HepG2 (cell line): ENCODE results near the gene TTC22. TPM values are rescaled to one million over a fixed set of nuclear protein-coding genes. Genes with fewer than 3 reads are reported as not detected.

Source experiments
- ATAC-seq: fragments of 200-7000 bp; cut with Tn5 transposase; 3 replicates; pipeline ENCODE4 v1.9.1; 2020; ENCODE audit warnings: mild to moderate bottlenecking, moderate library complexity
- BruUV-seq: library from RNA; stranded (reverse); fragments of 400-500 nt; replicated peaks from 2 replicates; lab custom pipeline; 2021; lab: Mats Ljungman, UMichigan
- CTCF ChIA-PET: fragments of 300-600 bp; formaldehyde crosslinking; extraction: SDS; loops from one replicate; lab custom pipeline; 2021; ENCODE audit warnings: low total read pairs, inconsistent platforms, low intra/inter-chr PET ratio; lab: Yijun Ruan, JAX
- POLR2A ChIA-PET: fragments of 350-600 bp; sonication (Branson Sonifier 250); formaldehyde crosslinking; loops from one replicate; lab custom pipeline; 2020; ENCODE audit warnings: antibody characterized with exemption, inconsistent platforms; lab: Yijun Ruan, JAX
- DNase-seq: peaks from one replicate; pipeline ENCODE4 v3.0.0-alpha.2; 2015; ENCODE audit warnings: low spot score
- FAIRE-seq: peaks from 3 replicates; lab custom pipeline; 2011; peaks lifted over from hg19 to GRCh38; lab: Jason Lieb, UNC
- H2AFZ ChIP-seq: one replicate; pipeline ENCODE4 v1.6.1; 2011; ENCODE audit warnings: low read length, inconsistent platforms
- H3K27ac ChIP-seq: fragments of 300-600 bp; 3 replicates; pipeline ENCODE4 v1.8.0; 2011; ENCODE audit warnings: mixed run types, mild to moderate bottlenecking, mixed read lengths, low read length, inconsistent platforms; ENCODE audit not compliant: insufficient read depth; ENCODE audit errors: extremely low read length
- H3K27me3 ChIP-seq, 2 experiments: fragments of 200-600 bp in 1 of 2; 2 replicates in 1 of 2; 3 replicates in 1 of 2; pipeline versions ENCODE4 v1.6.0 to v1.8.0; 2011; ENCODE audit warnings: low read length in 2 of 2, mild to moderate bottlenecking in 2 of 2, moderate library complexity in 2 of 2, inconsistent platforms in 1 of 2; ENCODE audit not compliant: insufficient read depth in 2 of 2, control insufficient read depth in 1 of 2
- H3K36me3 ChIP-seq, 2 experiments: fragments of 200-600 bp in 1 of 2; replicated peaks in 1 of 2; 2 replicates in 1 of 2; 3 replicates in 1 of 2; pipeline versions ENCODE4 v1.5.1 to v1.8.0; 2011; ENCODE audit warnings: low read length in 2 of 2, inconsistent platforms in 1 of 2; ENCODE audit not compliant: insufficient read depth in 2 of 2, control insufficient read depth in 1 of 2
- H3K4me1 ChIP-seq: 2 replicates; pipeline ENCODE4 v1.5.1; 2012; ENCODE audit warnings: low read length, inconsistent platforms; ENCODE audit not compliant: insufficient read depth
- H3K4me2 ChIP-seq: 2 replicates; pipeline ENCODE4 v1.6.0; 2011; ENCODE audit warnings: low read depth, low read length, inconsistent platforms
- H3K4me3 ChIP-seq, 3 experiments: fragments of 200-600 bp in 1 of 3; sonication (generic), shearing (Covaris generic) in 1 of 3; replicated peaks in 1 of 3; 2 replicates each; pipeline ENCODE4 v1.5.1; 2011 to 2016; ENCODE audit warnings: low read length in 3 of 3, inconsistent platforms in 2 of 3, low read depth in 2 of 3, mild to moderate bottlenecking in 2 of 3, control low read depth in 1 of 3, mixed read lengths in 1 of 3; ENCODE audit not compliant: insufficient read depth in 1 of 3
- H3K79me2 ChIP-seq: one replicate; pipeline ENCODE4 v1.6.1; 2011; ENCODE audit warnings: low read length, inconsistent platforms; ENCODE audit not compliant: insufficient read depth
- H3K9ac ChIP-seq: 2 replicates; pipeline ENCODE4 v1.6.0; 2011; ENCODE audit warnings: mild to moderate bottlenecking, low read depth, low read length, inconsistent platforms; ENCODE audit not compliant: insufficient read depth
- H3K9me3 ChIP-seq: 2 replicates; pipeline ENCODE4 v1.5.1; 2012; ENCODE audit warnings: mild to moderate bottlenecking, low read length
- H4K20me1 ChIP-seq: 2 replicates; pipeline ENCODE4 v1.6.0; 2011; ENCODE audit warnings: inconsistent platforms, mild to moderate bottlenecking, low read length, moderate library complexity; ENCODE audit not compliant: insufficient read depth
- AGO1 ChIP-seq: fragments of 200-400 bp; formaldehyde crosslinking; IDR thresholded peaks from 2 replicates; pipeline ENCODE4 v1.6.1; 2017; ENCODE audit warnings: mild to moderate bottlenecking, low read depth, low read length, moderate library complexity; ENCODE audit not compliant: poor library complexity, severe bottlenecking
- FLYWCH1 ChIP-seq: sonication (generic); formaldehyde crosslinking; IDR thresholded peaks from 2 replicates; pipeline ENCODE4 v1.8.1; 2023; ENCODE audit warnings: mild to moderate bottlenecking, missing genetic modification reagents
- FOXA3 ChIP-seq: IDR thresholded peaks from 2 replicates; pipeline ENCODE4 v1.6.1; 2016; ENCODE audit warnings: missing genetic modification reagents, missing compliant biosample characterization
- IKZF5 ChIP-seq: IDR thresholded peaks from 2 replicates; pipeline ENCODE4 v1.6.1; 2018; ENCODE audit warnings: missing genetic modification reagents, mild to moderate bottlenecking, missing compliant biosample characterization
- IRX3 ChIP-seq: sonication (generic); formaldehyde crosslinking; IDR thresholded peaks from 2 replicates; pipeline ENCODE4 v1.8.1; 2023; ENCODE audit warnings: mild to moderate bottlenecking, low read depth, missing genetic modification reagents, borderline replicate concordance
- KLF11 ChIP-seq: IDR thresholded peaks from 2 replicates; pipeline ENCODE4 v1.6.1; 2016; ENCODE audit warnings: missing compliant biosample characterization
- MAFF ChIP-seq: IDR thresholded peaks from 2 replicates; pipeline ENCODE4 v1.6.1; 2011; ENCODE audit warnings: low read depth, low read length, improper control_type of control experiment
- MAFK ChIP-seq, 2 experiments: IDR thresholded peaks in 1 of 2; conservative IDR thresholded peaks in 1 of 2; 2 replicates each; pipeline ENCODE4 v1.6.1; 2011; ENCODE audit warnings: improper control_type of control experiment in 2 of 2, low read length in 2 of 2
- MAZ ChIP-seq, 2 experiments: sonication (generic) in 1 of 2; formaldehyde crosslinking in 1 of 2; IDR thresholded peaks; 2 replicates each; pipeline versions ENCODE4 v1.5.0 to v1.6.1; 2012 to 2020; ENCODE audit warnings: low read depth in 2 of 2, mild to moderate bottlenecking in 2 of 2, borderline replicate concordance in 1 of 2, improper control_type of control experiment in 1 of 2, low read length in 1 of 2, missing genetic modification reagents in 1 of 2, moderate library complexity in 1 of 2
- MLX ChIP-seq: IDR thresholded peaks from 2 replicates; pipeline ENCODE4 v1.6.1; 2016
- NFATC3 ChIP-seq: sonication (generic); formaldehyde crosslinking; IDR thresholded peaks from 2 replicates; pipeline ENCODE4 v1.5.1; 2020; ENCODE audit warnings: mild to moderate bottlenecking, missing genetic modification reagents
- PLRG1 ChIP-seq: fragments of 450-650 bp; conservative IDR thresholded peaks from 2 replicates; pipeline ENCODE4 v1.6.1; 2016
- RAD51 ChIP-seq: fragments of 450-650 bp; IDR thresholded peaks from 2 replicates; pipeline ENCODE4 v1.6.1; 2016; ENCODE audit warnings: borderline replicate concordance
- SPEN ChIP-seq: sonication (generic); formaldehyde crosslinking; IDR thresholded peaks from 2 replicates; pipeline ENCODE4 v1.5.1; 2020; ENCODE audit warnings: low read depth, mild to moderate bottlenecking, missing genetic modification reagents
- ZBTB3 ChIP-seq: sonication (generic); formaldehyde crosslinking; IDR thresholded peaks from 2 replicates; pipeline ENCODE4 v1.4.0; 2020; ENCODE audit warnings: low read depth, mild to moderate bottlenecking, moderate library complexity, missing genetic modification reagents, borderline replicate concordance
- ZNF143 ChIP-seq: sonication (generic); formaldehyde crosslinking; IDR thresholded peaks from 2 replicates; pipeline ENCODE4 v1.4.0; 2020; ENCODE audit warnings: missing genetic modification reagents
- ZNF562 ChIP-seq: sonication (generic); formaldehyde crosslinking; IDR thresholded peaks from 2 replicates; pipeline ENCODE4 v1.8.0; 2022; ENCODE audit warnings: missing genetic modification reagents, borderline replicate concordance
- ZNF672 ChIP-seq: sonication (generic); formaldehyde crosslinking; IDR thresholded peaks from 2 replicates; pipeline ENCODE4 v1.8.1; 2022; ENCODE audit warnings: missing genetic modification reagents
- ZNF746 ChIP-seq: sonication (generic); formaldehyde crosslinking; IDR thresholded peaks from 2 replicates; pipeline ENCODE4 v1.8.0; 2022; ENCODE audit warnings: mild to moderate bottlenecking, missing genetic modification reagents
- WGBS: methylation state at CpG from one replicate; pipeline ENCODE4 v1.1.6; 2017; ENCODE audit warnings: low lambda C conversion rate; 5-methylcytosine and 5-hydroxymethylcytosine counted together
- in situ Hi-C: cut with HindIII; loops from 2 replicates; pipeline ENCODE4 v1.10.0; 2017; ENCODE audit warnings: low pct_unique_long_range_greater_than_20kb; ENCODE audit not compliant: extremely low pct_ligation_motif_present
- intact Hi-C: fragments of 100-400 bp; cut with micrococcal nuclease; formaldehyde crosslinking; loops from one replicate; pipeline ENCODE4 v1.10.0; 2022; ENCODE audit not compliant: unreplicated experiment
- polyA plus RNA-seq, 8 experiments: library from polyadenylated mRNA; depleted of rRNA in 3 of 8; stranded (reverse) in 7 of 8; unstranded in 1 of 8; fragments of >200 nt; fragmentation: Illumina TruSeq in 4 of 8; extraction: Trizol in 4 of 8; gene quantifications; 2 replicates each; pipeline versions ENCODE4 v1.2.1 to v1.2.3, GENCODE V29; 2011 to 2016; ENCODE audit warnings: low read depth in 4 of 8, missing spikeins in 1 of 8, mixed read lengths in 1 of 8; ENCODE audit not compliant: insufficient read depth in 1 of 8
- total RNA-seq, 5 experiments: library from RNA; depleted of rRNA; stranded (reverse); fragments of >200 nt; fragmentation: Illumina TruSeq; extraction: Trizol; gene quantifications; 2 replicates each; pipeline ENCODE4 v1.2.3, GENCODE V29; 2016; ENCODE audit warnings: low read depth in 1 of 5

TTC22 gene
- total and polyA plus RNA-seq, 2 of the 13 experiments (the other 11 are each of a cell fraction or from before 2014, with no cell fraction given): not detected

- no TSS peak for BruUV-seq
- no peak for ATAC-seq
- ChIA-PET CTCF (no interaction called here), POLR2A (no interaction called here)
- intact Hi-C loops: no loop called here
- Histone ChIP-seq H3K79me2 (no peaks in the 10 kb centered on the region), H3K36me3 (no peaks in the 10 kb centered on the region), H3K9me3 (no peaks in the 10 kb centered on the region), H4K20me1 (no peaks in the 10 kb centered on the region), H2AFZ (no peak overlapping the region), H3K4me1 (peaks cover 21% of the 10 kb centered on the region), H3K9ac (no peak overlapping the region), H3K4me3 (no peak overlapping the region), H3K27me3 (peaks cover 0 to 26% of the 10 kb centered on the region in 2 experiments; a peak in 4 of 5 replicates), H3K4me2 (no peak overlapping the region), H3K27ac (no peak overlapping the region)
- no peak for FAIRE-seq
- WGBS: 0% methylated on average over 1 of the region's 1 CpG
- TF ChIP-seq MAFF: 0 out of 2 replicates have a peak, but pooled peaks have one; percentile 25
- TF ChIP-seq MAZ (IDR thresholded peaks at IDR 0.05; ENCODE audit: borderline replicate concordance, low read depth, low read length): no peak
- TF ChIP-seq MAZ (CRISPR knock-in tag; IDR thresholded peaks at IDR 0.05; ENCODE audit: low read depth): no peak
- peak in 1 of 2 experiments; percentile 47; a peak in 1 of 4 replicates for TF ChIP-seq MAFK (conservative IDR thresholded peaks at IDR 0.05 in 1 of 2, IDR thresholded peaks at IDR 0.05 in 1 of 2; ENCODE audit: low read length in 2 of 2)
- no peak for DNase-seq
- in situ Hi-C loops: no loop called here
These were observed 33.0 kb upstream of the TTC22 start for GRCh38 chr1:54834007-54834541.

- no peaks in the 10 kb centered on the region for H3K79me2 ChIP-seq
- H3K27me3 ChIP-seq: peaks cover 0 to 26% of the 10 kb centered on the region in 2 experiments; a peak in 4 of 5 replicates
- DNase-seq: no peak
- H4K20me1 ChIP-seq: no peaks in the 10 kb centered on the region
- H3K36me3 ChIP-seq: no peaks in the 10 kb centered on the region
- no peak for FAIRE-seq
- ChIA-PET POLR2A (no interaction called here), CTCF (no interaction called here)
- intact Hi-C loops (no loop called here), in situ Hi-C loops (no loop called here)
- H3K4me2 ChIP-seq: no peak overlapping the region
- TF ChIP-seq ZBTB3 (no peak), IRX3 (CRISPR knock-in tag) (no peak), RAD51 (no peak), KLF11 (no peak), SPEN (CRISPR knock-in tag) (no peak), ZNF143 (no peak), AGO1 (no peak), IKZF5 (CRISPR knock-in tag) (no peak), ZNF672 (no peak), FOXA3 (CRISPR knock-in tag) (no peak), PLRG1 (no peak), ZNF746 (no peak), FLYWCH1 (no peak), NFATC3 (no peak), ZNF562 (CRISPR knock-in tag) (no peak), MLX (CRISPR knock-in tag) (no peak)
- no peak for ATAC-seq
- 66% methylated on average over 4 of the region's 9 CpGs for WGBS
- no TSS peak for BruUV-seq
- no peak overlapping the region for H3K9ac ChIP-seq
- H2AFZ ChIP-seq: no peak overlapping the region
- peaks cover 21% of the 10 kb centered on the region for H3K4me1 ChIP-seq
- H3K4me3 ChIP-seq: no peak overlapping the region
- H3K9me3 ChIP-seq: peaks cover 3% of the 10 kb centered on the region; the same call in 1 of the 2 replicates
- H3K27ac ChIP-seq: no peak overlapping the region
These were observed 32.0 kb upstream of the TTC22 start for GRCh38 chr1:54833121-54833520.
